HG02678 (cell line): ENCODE measurements around the gene HSPB2.
"Not testable (repeated sequence)": the region's sequence is repeated elsewhere in the genome, so short reads cannot be mapped to it uniquely, and the experiment has no call there.

ENCODE experiments used
- ATAC-seq: cut with Tn5 transposase; IDR thresholded peaks from one replicate; pipeline ENCODE4 v1.9.1; 2021; ENCODE audit warnings: mild to moderate bottlenecking, moderate library complexity; ENCODE audit not compliant: unreplicated experiment

HSPB2 gene

GRCh38 chr11:111913031-111913861 is 712 bp downstream of the HSPB2 start:
- ATAC-seq, result no peak

GRCh38 chr11:111913997-111914396 is 1.5 kb downstream of the HSPB2 start:
- no peak for ATAC-seq

- ATAC-seq, result no peak
Observed at GRCh38 chr11:111916768-111917167, 4.2 kb downstream of the HSPB2 start.

GRCh38 chr11:111917312-111917711 is 4.8 kb downstream of the HSPB2 start:
- no peak for ATAC-seq

GRCh38 chr11:111917788-111918187 is 5.3 kb downstream of the HSPB2 start:
- ATAC-seq, result no peak

GRCh38 chr11:111918390-111919256 is 6.1 kb downstream of the HSPB2 start, which contains the start of gene C11orf52:
TSS of gene C11orf52 (plus strand) at chr11:111918913. CDS start at chr11:111918973, 60 bp downstream.
- no peak for ATAC-seq

GRCh38 chr11:111920908-111921307 is 8.4 kb downstream of the HSPB2 start:
- no peak for ATAC-seq

- no peak for ATAC-seq
Observed at GRCh38 chr11:111921541-111922230, 9.2 kb downstream of the HSPB2 start.

- ATAC-seq, result no peak
Observed at GRCh38 chr11:111922803-111923202, 10.3 kb downstream of the HSPB2 start.

- ATAC-seq, result no peak
Observed at GRCh38 chr11:111923351-111923788, 10.8 kb downstream of the HSPB2 start.

- no peak for ATAC-seq
Observed at GRCh38 chr11:111923951-111924350, 11.4 kb downstream of the HSPB2 start.

- no peak for ATAC-seq
Observed at GRCh38 chr11:111925953-111926352, 13.4 kb downstream of the HSPB2 start.

- peak; percentile 94 for ATAC-seq
Observed at GRCh38 chr11:111926505-111927391, 14.2 kb downstream of the HSPB2 start.

GRCh38 chr11:111930472-111930871 is 17.9 kb downstream of the HSPB2 start:
- ATAC-seq, result no peak

- ATAC-seq, result no peak
Observed at GRCh38 chr11:111932611-111932950, 20.0 kb downstream of the HSPB2 start.

- not testable (repeated sequence) for ATAC-seq
Observed at GRCh38 chr11:111933176-111933575, 20.6 kb downstream of the HSPB2 start.

GRCh38 chr11:111933872-111934271 is 21.3 kb downstream of the HSPB2 start:
- no peak for ATAC-seq

GRCh38 chr11:111934306-111934705 is 21.8 kb downstream of the HSPB2 start:
- ATAC-seq, result no peak

- ATAC-seq, result no peak
Observed at GRCh38 chr11:111935317-111936039, 22.9 kb downstream of the HSPB2 start.
